ENCODE measurements around the gene GPAT3.

- TF ChIP-seq, protein P1, sequence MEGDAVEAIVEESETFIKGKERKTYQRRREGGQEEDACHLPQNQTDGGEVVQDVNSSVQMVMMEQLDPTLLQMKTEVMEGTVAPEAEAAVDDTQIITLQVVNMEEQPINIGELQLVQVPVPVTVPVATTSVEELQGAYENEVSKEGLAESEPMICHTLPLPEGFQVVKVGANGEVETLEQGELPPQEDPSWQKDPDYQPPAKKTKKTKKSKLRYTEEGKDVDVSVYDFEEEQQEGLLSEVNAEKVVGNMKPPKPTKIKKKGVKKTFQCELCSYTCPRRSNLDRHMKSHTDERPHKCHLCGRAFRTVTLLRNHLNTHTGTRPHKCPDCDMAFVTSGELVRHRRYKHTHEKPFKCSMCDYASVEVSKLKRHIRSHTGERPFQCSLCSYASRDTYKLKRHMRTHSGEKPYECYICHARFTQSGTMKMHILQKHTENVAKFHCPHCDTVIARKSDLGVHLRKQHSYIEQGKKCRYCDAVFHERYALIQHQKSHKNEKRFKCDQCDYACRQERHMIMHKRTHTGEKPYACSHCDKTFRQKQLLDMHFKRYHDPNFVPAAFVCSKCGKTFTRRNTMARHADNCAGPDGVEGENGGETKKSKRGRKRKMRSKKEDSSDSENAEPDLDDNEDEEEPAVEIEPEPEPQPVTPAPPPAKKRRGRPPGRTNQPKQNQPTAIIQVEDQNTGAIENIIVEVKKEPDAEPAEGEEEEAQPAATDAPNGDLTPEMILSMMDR (conservative IDR thresholded peaks at IDR 0.05) = no peak
- no peak for TF ChIP-seq ZFX (IDR thresholded peaks at IDR 0.05)
Measured at GRCh38 chr4:83489711-83490326, 46.1 kb upstream of the GPAT3 start.

All from C4-2B (cell line).